Right lobe of liver (tissue), 4 donors: Measurements from ENCODE around the gene B2M.

ENCODE experiments used
- CTCF ChIP-seq, 4 donors: fragments of 200-600 bp in 3 of 4; fragments of 450-650 bp in 1 of 4; IDR thresholded peaks; one replicate each; pipeline versions ENCODE4 v1.5.1 to v1.8.0; 2016 to 2022; ENCODE audit warnings: antibody characterized with exemption in 4 of 4, mild to moderate bottlenecking in 2 of 4
- POLR2A ChIP-seq: fragments of 450-650 bp; IDR thresholded peaks from one replicate; pipeline ENCODE4 v1.6.1; 2017; ENCODE audit warnings: antibody characterized with exemption, mild to moderate bottlenecking
- donor health status: DM: no; HTN: no; CAD: no.
- donor health status: DM: no; HTN: no; CAD: no.
- donor health status: DM: no; HTN: yes; CAD: no.

GRCh38 chr15:44720460-44721176, 9.3 kb downstream of the B2M start:
- TF ChIP-seq CTCF (IDR thresholded peaks at IDR 0.05) (no peak), POLR2A (no peak)
